Fibroblast of skin of abdomen (primary cell): ENCODE data around the gene MED22.
"Not testable (repeated sequence)": the region's sequence is repeated elsewhere in the genome, so short reads cannot be mapped to it uniquely, and the experiment has no call there.

Source experiments
- DNase-seq: peaks from one replicate; pipeline ENCODE4 v3.0.0-alpha.2; 2013

MED22 gene

GRCh38 chr9:133354766-133355165, 6.8 kb upstream of the MED22 start:
- no peak for DNase-seq

- no peak for DNase-seq
Measured at GRCh38 chr9:133353548-133353947, 5.6 kb upstream of the MED22 start.

GRCh38 chr9:133352635-133353340, 4.9 kb upstream of the MED22 start:
- DNase-seq = no peak

- DNase-seq = peak; percentile 67
Measured at GRCh38 chr9:133351908-133352634, 4.1 kb upstream of the MED22 start.

- no peak for DNase-seq
Measured at GRCh38 chr9:133351526-133351907, 3.6 kb upstream of the MED22 start.

GRCh38 chr9:133349965-133350616, 2.2 kb upstream of the MED22 start:
- no peak for DNase-seq

- DNase-seq = no peak
Measured at GRCh38 chr9:133348718-133349573, 1.0 kb upstream of the MED22 start.

- peak; percentile 25 for DNase-seq
Measured at GRCh38 chr9:133347515-133347984, 381 bp downstream of the MED22 start.

GRCh38 chr9:133346021-133346785, 1.7 kb downstream of the MED22 start:
- DNase-seq = no peak

- no peak for DNase-seq
Measured at GRCh38 chr9:133345596-133345995, 2.3 kb downstream of the MED22 start.

GRCh38 chr9:133344979-133345378, 3.0 kb downstream of the MED22 start:
- DNase-seq = no peak

GRCh38 chr9:133344071-133344470, 3.9 kb downstream of the MED22 start:
- no peak for DNase-seq

GRCh38 chr9:133342570-133342969, 5.4 kb downstream of the MED22 start:
- DNase-seq = no peak

GRCh38 chr9:133342069-133342406, 5.9 kb downstream of the MED22 start:
- no peak for DNase-seq

GRCh38 chr9:133341369-133342068, 6.4 kb downstream of the MED22 start:
- no peak for DNase-seq

GRCh38 chr9:133340916-133341315, 7.0 kb downstream of the MED22 start:
- DNase-seq = no peak

- no peak for DNase-seq
Measured at GRCh38 chr9:133340256-133340655, 7.7 kb downstream of the MED22 start.

- no peak for DNase-seq
Measured at GRCh38 chr9:133339641-133340040, 8.3 kb downstream of the MED22 start.

- peak; percentile 88 for DNase-seq
Measured at GRCh38 chr9:133335924-133336811, 11.8 kb downstream of the MED22 start, which contains the start of gene SURF6. SURF6 (minus strand) TSS chr9:133336188; CDS start chr9:133336132, 56 bp downstream.

GRCh38 chr9:133334888-133335287, 13.0 kb downstream of the MED22 start:
- not testable (repeated sequence) for DNase-seq
